HUES48 (cell line): ENCODE results near the gene PNMA8C.

Source experiments
- H3K27ac ChIP-seq: one replicate; pipeline ENCODE4 v1.7.0; 2013; ENCODE audit warnings: low read depth, low read length, inconsistent platforms
- H3K27me3 ChIP-seq: 2 replicates; pipeline ENCODE4 v1.6.1; 2013; ENCODE audit warnings: mild to moderate bottlenecking, low read length; ENCODE audit not compliant: control insufficient read depth, insufficient read depth
- H3K36me3 ChIP-seq: 2 replicates; pipeline ENCODE4 v1.6.1; 2013; ENCODE audit warnings: low read length; ENCODE audit not compliant: control insufficient read depth, insufficient read depth
- H3K4me1 ChIP-seq: 2 replicates; pipeline ENCODE4 v1.6.1; 2013; ENCODE audit warnings: mild to moderate bottlenecking, low read length; ENCODE audit not compliant: control insufficient read depth, insufficient read depth
- H3K4me3 ChIP-seq: 2 replicates; pipeline ENCODE4 v1.5.1; 2013; ENCODE audit warnings: mild to moderate bottlenecking, low read depth, low read length
- H3K9ac ChIP-seq: 2 replicates; pipeline ENCODE4 v1.6.1; 2013; ENCODE audit warnings: mild to moderate bottlenecking, low read depth, low read length, moderate library complexity
- H3K9me3 ChIP-seq: 2 replicates; pipeline ENCODE4 v1.6.1; 2013; ENCODE audit warnings: low read length; ENCODE audit not compliant: control insufficient read depth, insufficient read depth

Gene PNMA8C

GRCh38 chr19:46411925-46412649 lies 16.6 kb downstream of the PNMA8C start:
- H3K9ac ChIP-seq = peak overlapping the region; percentile 74; the same call in 1 of the 2 replicates
- peaks cover 15% of the 10 kb centered on the region; the same call in 1 of the 2 replicates for H3K27me3 ChIP-seq

GRCh38 chr19:46411088-46411924 lies 17.4 kb downstream of the PNMA8C start:
- Histone ChIP-seq H3K4me1 (peaks cover 25% of the 10 kb centered on the region), H3K9ac (no peak overlapping the region), H3K27ac (no peak overlapping the region), H3K27me3 (peaks cover 15% of the 10 kb centered on the region; the same call in 1 of the 2 replicates), H3K36me3 (peaks cover 9% of the 10 kb centered on the region), H3K9me3 (no peaks in the 10 kb centered on the region), H3K4me3 (peak overlapping the region; percentile 92)

More at GRCh38 chr19:46411925-46412649, 16.6 kb downstream of the PNMA8C start:
- no peak overlapping the region for H3K27ac ChIP-seq
- peaks cover 9% of the 10 kb centered on the region for H3K36me3 ChIP-seq
- H3K9me3 ChIP-seq = no peaks in the 10 kb centered on the region
- peaks cover 21% of the 10 kb centered on the region for H3K4me1 ChIP-seq
- peak overlapping the region; percentile 92 for H3K4me3 ChIP-seq

GRCh38 chr19:46410205-46411087 lies 18.3 kb downstream of the PNMA8C start:
- Histone ChIP-seq H3K4me3 (no peak overlapping the region), H3K27ac (no peak overlapping the region), H3K27me3 (peaks cover 19% of the 10 kb centered on the region), H3K9ac (no peak overlapping the region), H3K9me3 (no peaks in the 10 kb centered on the region), H3K36me3 (peaks cover 9% of the 10 kb centered on the region), H3K4me1 (peaks cover 25% of the 10 kb centered on the region)

- peaks cover 24% of the 10 kb centered on the region for H3K4me1 ChIP-seq
- no peak overlapping the region for H3K9ac ChIP-seq
- H3K27me3 ChIP-seq = peaks cover 27% of the 10 kb centered on the region
- no peak overlapping the region for H3K27ac ChIP-seq
- H3K36me3 ChIP-seq = peaks cover 9% of the 10 kb centered on the region
- H3K9me3 ChIP-seq = no peaks in the 10 kb centered on the region
- H3K4me3 ChIP-seq = no peak overlapping the region
These were observed 19.5 kb downstream of the PNMA8C start for GRCh38 chr19:46409191-46409590.

GRCh38 chr19:46408664-46409039 lies 20.1 kb downstream of the PNMA8C start:
- H3K27ac ChIP-seq = peak overlapping the region; percentile 55
- H3K9ac ChIP-seq = no peak overlapping the region
- peak overlapping the region; percentile 62 for H3K4me3 ChIP-seq
- peaks cover 33% of the 10 kb centered on the region for H3K27me3 ChIP-seq
- H3K9me3 ChIP-seq = no peaks in the 10 kb centered on the region
- peaks cover 24% of the 10 kb centered on the region for H3K4me1 ChIP-seq
- H3K36me3 ChIP-seq = peaks cover 9% of the 10 kb centered on the region

GRCh38 chr19:46407856-46408663 lies 20.7 kb downstream of the PNMA8C start:
- peaks cover 24% of the 10 kb centered on the region for H3K4me1 ChIP-seq
- peaks cover 35% of the 10 kb centered on the region for H3K27me3 ChIP-seq
- H3K4me3 ChIP-seq = peak overlapping the region; percentile 62
- no peak overlapping the region for H3K9ac ChIP-seq
- peak overlapping the region; percentile 55 for H3K27ac ChIP-seq
- no peaks in the 10 kb centered on the region for H3K9me3 ChIP-seq
- peaks cover 9% of the 10 kb centered on the region for H3K36me3 ChIP-seq

GRCh38 chr19:46406976-46407375 lies 21.8 kb downstream of the PNMA8C start:
- peaks cover 24% of the 10 kb centered on the region for H3K4me1 ChIP-seq
- H3K4me3 ChIP-seq = no peak overlapping the region; the same call in 1 of the 2 replicates
- no peak overlapping the region for H3K9ac ChIP-seq
- peaks cover 28% of the 10 kb centered on the region for H3K27me3 ChIP-seq
- H3K36me3 ChIP-seq = peaks cover 9% of the 10 kb centered on the region
- H3K9me3 ChIP-seq = no peaks in the 10 kb centered on the region
- peak overlapping the region; percentile 18 for H3K27ac ChIP-seq

GRCh38 chr19:46404753-46405468 lies 23.8 kb downstream of the PNMA8C start:
- peaks cover 28% of the 10 kb centered on the region for H3K27me3 ChIP-seq
- peaks cover 24% of the 10 kb centered on the region for H3K4me1 ChIP-seq
- no peak overlapping the region for H3K9ac ChIP-seq
- no peaks in the 10 kb centered on the region for H3K9me3 ChIP-seq
- no peak overlapping the region for H3K27ac ChIP-seq
- no peak overlapping the region for H3K4me3 ChIP-seq
- no peaks in the 10 kb centered on the region for H3K36me3 ChIP-seq

GRCh38 chr19:46404055-46404752 lies 24.5 kb downstream of the PNMA8C start:
- H3K9ac ChIP-seq = peak overlapping the region; percentile 20; the same call in 1 of the 2 replicates
- H3K4me1 ChIP-seq = peaks cover 24% of the 10 kb centered on the region
- no peaks in the 10 kb centered on the region for H3K9me3 ChIP-seq
- peaks cover 28% of the 10 kb centered on the region for H3K27me3 ChIP-seq
- peak overlapping the region; percentile 53 for H3K4me3 ChIP-seq
- no peaks in the 10 kb centered on the region for H3K36me3 ChIP-seq
- H3K27ac ChIP-seq = no peak overlapping the region
